NCI-H510A (cell line): ENCODE data around the gene SLC14A1.
"Not testable (repeated sequence)": the region's sequence is repeated elsewhere in the genome, so short reads cannot be mapped to it uniquely, and the experiment has no call there.

ENCODE experiments used
- DNase-seq: peaks from one replicate; lab custom pipeline; 2025; lab: John Stamatoyannopoulos, UW

Gene SLC14A1

DNA sequence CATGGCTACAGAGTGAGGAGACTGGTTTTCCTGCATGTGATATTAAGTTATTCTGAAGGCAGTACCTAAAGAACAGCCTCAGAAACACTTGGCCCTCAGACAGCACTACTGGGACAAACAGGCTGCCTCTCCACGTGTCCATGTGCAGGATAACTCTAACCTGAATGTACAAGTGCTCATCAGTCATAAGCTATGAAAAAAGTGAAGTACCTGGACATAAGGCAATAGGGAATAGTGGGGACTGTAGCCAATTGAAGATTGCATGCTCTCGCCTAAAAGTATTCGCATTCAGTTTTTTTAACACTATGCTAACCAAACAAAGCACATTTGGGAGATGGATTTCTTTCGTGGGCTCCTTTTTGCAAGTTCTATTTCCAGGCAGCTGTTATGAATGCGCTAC lies 33.0 kb downstream of the SLC14A1 start:
- no peak for DNase-seq

DNA sequence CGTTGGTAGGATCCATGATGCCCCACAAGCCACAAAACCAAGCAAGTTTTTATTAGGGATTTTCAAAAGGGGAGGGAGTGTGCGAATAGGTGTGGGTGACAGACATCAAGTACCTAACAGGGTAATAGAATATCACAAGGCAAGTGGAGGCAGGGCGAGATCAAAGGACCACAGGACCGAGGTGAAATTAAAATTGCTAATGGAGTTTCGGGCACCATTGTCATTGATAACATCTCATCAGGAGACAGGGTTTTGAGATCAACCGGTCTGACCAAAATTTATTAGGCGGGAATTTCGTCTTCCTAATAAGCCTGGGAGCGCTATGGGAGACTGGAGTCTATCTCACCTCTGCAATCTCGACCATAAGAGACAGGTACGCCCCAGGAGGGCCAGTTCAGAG lies 33.7 kb downstream of the SLC14A1 start:
- DNase-seq, result not testable (repeated sequence)

DNA sequence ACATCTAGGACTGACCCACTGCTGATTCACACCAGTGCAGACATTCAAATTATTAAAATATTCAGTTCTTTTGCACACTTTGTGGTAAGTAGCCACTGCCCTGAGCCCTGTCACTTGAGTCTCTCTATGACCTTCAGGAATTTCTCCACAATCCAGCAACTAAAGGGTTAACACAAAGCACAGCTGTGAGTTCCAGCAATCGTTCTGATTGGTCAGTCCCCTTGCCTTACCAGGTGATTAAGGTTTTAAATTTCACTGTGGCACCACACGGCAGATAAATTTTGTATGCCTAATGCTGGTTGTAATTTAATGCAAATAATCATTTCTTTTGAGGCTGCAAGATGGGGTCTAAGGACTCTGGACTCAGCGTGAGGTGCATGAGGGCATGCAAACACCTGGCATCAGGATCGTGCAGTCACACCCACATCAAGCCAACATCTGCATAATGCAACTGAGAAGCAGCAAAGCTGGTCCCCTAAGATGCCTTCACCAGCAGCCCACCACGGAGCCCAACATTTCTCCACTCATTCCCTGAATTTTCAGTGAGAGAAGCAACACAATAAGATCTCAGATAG lies 36.6 kb downstream of the SLC14A1 start:
- peak; percentile 7 for DNase-seq

DNA sequence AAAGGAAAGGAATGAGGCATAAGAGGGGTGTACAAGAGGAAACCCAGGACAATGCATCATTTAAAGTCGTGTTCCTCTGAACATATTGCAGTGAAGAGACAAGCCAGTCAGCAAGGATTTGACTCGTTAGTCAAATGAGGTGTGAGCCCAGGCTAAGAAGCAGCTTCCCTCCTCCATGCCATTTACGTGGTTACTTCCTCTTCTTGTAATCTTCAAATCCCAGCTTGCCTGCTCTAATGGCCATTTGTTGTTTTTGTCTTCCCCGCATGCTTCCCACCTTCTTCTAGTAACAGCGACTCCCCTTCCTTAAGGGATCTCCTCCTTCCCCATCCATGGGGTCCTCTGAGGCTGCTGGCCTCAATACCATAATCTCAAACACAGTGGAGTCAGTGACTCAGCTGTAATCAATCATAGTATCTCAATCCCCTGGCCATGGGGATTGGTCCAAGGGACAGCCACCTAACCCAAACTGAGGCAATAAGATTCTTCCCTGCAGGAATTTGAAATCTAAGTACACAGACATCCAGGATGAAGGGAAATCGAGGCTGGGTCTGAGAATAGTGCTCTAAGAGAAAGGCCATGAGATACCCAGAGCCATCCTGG lies 37.6 kb downstream of the SLC14A1 start:
- DNase-seq, result no peak

DNA sequence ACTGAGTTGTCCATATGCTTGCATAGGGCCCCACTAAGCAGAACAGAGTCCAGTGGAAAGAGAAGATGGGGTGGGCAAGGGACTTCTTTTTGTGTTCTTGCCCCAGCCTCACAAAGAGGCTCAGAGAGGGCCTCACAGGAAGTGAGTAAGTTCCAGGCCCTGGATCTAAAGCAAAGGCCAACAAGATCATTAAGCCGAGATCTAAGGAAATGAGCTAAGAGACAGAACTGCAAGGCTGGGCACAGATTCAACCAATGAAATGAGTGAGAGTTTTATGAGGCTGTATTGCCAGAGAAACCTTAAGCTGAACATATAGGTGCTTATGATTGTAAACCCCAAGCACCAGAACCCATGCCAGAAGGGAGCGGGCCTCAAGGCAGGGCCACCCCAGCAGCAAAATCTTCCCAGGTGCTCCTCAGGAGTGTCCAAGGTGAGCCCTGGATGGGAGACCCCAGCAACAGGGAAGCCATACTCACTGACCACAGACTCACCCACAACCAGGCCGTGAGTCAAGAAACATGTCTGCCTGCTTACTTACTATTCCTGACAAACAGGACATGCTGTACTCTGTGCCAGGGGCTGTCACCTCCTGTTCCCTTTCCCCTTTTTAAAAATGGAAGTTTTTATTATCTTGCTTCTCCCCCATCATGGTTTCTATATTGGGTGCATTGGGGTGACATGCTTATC lies 40.2 kb downstream of the SLC14A1 start:
- no peak for DNase-seq

DNA sequence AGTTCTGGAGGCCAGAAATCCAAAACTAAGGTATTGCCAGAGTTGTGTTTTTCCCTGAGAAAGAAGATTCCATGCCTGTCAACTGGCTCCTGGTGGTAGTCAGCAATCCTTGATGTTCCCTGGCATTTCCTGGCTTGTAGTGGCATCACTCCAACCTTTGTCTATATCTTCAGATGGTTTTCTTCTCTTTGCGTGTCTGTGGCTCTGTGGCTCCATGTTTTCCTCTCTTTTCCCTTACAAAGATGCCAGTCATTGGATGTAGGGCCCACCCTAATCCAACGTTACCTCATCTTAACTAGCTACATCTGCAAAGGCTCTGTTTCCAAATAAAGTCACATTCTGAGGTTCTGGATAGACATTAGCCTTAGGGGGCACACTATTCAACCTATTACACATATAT lies 41.8 kb downstream of the SLC14A1 start:
- DNase-seq, result no peak

DNA sequence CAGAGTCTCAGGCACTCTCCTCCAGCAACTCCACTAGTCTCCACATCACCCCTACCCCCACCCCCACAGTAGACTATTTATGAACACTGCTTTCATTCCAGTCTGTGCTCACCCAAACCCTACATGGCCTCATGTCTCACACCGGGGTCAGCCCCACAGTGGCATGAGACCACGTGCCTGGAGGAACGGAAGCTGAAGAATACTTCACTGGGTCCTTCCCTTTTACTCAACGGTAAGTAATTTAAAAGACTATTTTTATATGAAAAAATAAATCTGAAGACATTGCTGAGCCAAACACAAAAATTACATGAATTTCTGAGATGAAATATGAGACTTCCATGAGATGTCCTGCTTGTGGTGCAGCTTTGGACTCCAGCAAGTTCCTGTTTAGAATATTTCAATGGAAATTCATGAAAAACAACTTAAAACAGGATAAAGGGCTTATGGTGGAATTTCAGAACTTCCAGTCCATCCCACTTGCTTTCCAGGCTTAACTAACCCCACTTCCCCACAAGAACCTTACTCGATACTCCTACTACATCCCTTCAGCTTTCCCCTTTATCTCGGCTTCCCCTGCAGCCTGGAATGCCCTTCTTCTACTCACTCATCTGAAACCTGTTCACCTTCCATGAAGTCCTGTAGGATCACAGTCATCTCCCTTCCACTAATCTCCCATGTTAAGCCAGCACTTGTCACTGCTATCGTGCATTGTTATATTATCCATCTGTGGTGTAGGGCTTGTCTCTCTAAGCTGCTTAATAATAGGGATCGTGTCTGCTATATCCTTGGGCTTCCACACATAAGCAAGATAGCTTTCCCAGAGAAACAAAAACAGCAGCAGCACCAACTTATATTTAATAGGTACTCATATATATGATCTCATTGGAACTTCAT lies 47.9 kb downstream of the SLC14A1 start:
- no peak for DNase-seq

DNA sequence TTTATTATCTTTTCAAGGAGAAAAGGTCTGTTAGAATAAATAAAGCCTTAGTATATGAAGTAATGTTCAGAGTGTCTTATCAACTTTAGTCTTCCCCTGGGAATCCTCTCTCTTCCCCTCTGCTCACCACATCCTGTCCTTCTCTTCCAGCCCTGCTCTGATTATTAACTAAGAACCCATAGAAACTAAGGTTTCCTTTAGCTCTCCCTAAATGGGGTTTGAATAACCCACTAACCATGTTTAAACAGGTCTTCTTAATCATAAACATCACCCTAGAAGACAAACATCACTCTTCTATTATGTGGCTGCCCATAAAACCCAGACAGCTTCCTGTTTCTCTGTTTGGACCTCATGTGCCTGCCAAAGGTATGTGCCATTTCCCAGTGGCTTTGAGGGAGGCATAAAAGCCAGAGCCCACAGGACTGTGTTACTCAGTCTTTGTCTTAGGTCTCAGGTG lies 50.1 kb downstream of the SLC14A1 start:
- DNase-seq, result no peak

DNA sequence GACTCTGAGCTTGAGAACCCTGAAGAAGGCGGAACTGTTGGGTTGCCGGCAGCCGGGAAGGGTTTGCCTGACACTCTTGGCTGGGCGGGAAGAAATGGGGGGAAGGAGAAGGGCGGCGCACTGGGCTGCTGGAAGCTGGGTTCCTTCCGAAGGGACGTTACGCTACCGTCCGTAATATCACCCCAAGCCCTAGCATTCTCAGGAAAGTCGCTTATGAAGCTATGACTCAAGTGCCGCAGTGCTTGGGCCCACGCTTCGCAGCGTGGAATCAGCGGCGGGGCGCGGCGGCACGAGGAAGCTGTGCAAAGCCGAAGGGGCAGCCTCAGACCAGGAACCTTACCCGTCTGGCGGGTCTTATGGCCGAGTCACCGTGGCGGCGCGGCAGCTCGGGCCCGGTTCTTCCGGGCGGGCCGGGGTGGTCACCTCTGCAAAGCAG lies 51.3 kb downstream of the SLC14A1 start:
- DNase-seq, result no peak

DNA sequence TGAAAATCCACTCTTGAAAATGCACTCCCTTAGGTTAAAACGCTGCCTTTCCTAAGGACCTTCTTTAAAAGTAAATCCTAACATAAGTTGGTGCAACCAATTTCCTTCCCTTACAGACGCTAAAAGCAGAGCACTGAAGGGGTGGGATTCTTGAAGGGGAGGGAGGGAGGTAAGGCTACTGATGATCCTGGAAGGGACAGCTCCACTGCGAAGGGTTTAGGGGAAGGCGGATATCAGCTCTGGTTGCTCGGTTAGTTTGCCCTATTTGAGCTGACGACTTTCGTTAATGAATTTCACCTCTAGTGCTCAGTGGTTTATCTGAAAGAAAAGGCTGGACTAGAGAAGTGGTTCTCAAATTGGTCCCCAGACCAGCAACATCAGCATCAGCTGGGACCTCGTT lies 51.8 kb downstream of the SLC14A1 start:
- no peak for DNase-seq

DNA sequence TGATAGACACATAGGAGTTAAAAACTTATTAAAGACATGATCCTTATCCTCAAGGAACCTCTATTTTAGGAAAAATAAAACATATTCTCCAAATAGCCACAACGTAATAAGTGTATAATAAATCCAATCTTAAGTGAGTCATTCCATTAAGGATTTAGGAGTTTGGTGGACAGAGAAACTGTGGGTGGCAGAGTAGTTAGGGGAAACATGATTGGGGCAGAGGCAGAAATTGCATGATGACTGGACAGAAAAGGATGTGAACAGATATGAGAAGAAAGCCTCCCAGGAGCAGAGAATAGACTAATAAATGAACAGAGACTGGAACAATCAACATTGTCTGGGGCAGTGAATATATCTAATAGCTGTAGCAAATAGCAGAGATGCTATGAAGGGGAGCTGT lies 53.4 kb downstream of the SLC14A1 start:
- no peak for DNase-seq

DNA sequence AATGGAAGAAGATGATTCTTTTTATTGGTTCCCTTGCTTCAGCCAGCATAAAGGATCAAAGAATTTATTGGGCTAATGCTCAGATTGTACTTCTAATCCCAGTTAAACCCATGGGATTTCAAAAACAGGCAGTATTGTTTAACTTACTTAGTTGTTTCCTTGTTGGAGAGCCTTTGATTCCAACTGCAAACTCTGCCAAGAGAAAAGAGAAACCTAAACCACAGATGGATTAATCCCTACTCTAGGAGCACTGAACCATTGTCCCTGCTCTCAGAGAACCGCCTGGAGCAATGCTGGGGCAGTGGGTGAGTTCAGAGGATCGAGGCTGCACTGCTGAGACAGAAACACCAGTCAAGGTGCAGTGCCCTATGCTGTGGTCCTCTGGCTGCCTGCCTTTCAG lies 56.6 kb downstream of the SLC14A1 start:
- DNase-seq, result no peak

DNA sequence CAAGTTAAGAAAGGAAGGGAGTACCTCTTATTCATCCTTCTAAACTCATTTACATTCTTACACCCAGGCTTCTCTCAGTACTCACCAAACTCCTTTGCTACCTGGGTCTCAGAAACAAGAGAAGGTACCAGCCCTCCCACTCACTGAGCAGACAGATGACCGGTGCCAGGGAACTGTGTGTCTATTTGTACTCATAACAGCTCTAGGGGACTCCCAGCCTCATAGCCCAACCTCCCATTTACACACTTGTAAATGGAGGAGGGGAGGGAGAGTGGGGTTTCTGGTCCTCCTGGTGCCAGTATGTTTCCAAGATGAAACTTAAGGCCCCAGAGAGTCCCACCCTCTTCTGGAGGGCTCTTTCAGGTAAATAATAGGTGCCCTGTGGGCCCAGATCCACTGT lies 58.7 kb downstream of the SLC14A1 start:
- DNase-seq, result no peak

DNA sequence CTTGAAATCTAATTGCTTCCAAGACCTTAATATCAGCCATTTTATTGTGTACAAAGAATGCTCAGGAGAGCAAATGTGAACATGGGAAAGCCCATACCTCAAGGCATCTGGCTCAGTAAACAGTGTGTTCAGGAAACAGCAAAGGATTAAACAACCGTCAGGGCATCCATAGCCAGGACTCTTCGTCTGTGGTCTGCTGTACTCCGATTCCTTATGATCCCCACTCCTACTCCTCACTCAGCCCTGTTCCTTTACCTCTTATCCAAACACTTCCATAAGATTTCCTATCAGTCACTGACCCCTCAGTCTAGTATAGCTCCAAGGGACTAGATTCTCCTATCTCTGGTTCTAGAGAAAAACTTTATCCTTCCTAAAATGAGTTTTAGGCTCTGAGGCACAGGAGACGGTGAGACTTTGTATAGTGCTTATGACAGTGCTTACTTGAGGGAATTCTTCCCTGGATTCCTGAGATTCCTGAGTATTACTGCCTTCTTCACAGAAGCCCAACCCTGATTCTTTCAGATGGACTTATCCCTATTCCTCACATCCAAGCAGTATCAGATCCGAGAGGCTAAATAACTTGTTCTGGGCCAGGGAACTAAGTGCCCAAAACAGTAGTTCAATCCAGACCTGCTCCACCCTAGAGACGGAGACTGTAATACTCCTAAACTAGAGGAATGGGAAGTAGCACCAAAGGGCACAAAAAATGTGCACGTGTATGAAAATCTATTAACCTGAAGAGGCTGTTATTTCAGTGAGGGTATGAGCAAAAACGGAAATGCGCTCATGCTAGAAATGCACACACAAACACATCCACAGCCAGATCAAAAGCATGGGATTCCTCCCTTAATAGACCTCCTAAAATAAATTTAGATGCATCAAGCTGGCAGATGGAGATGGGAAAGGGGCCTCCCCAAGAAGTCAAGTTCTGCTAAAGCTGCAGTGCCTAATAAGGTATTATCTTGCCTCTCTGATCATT lies 59.4 kb downstream of the SLC14A1 start:
- DNase-seq, result no peak

DNA sequence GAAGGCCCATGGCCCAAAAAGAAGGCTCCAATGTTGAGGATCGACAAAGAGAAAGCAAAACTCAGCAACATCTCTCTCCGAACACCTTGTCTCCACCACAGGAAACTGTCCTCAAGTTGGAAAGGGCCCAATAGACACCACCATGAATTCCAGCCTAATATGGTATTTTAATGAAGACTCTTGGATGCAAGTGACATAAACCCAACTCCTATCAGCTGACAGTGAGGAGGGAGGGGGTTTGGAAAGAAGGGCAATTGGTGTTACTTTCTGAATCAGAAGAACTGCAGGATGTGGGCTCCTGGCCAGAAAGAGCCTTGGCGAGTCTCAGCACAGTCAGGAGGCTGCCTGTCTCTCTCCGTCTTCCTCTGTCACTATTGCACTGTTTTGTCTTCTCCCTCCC lies 61.2 kb downstream of the SLC14A1 start:
- DNase-seq, result no peak

DNA sequence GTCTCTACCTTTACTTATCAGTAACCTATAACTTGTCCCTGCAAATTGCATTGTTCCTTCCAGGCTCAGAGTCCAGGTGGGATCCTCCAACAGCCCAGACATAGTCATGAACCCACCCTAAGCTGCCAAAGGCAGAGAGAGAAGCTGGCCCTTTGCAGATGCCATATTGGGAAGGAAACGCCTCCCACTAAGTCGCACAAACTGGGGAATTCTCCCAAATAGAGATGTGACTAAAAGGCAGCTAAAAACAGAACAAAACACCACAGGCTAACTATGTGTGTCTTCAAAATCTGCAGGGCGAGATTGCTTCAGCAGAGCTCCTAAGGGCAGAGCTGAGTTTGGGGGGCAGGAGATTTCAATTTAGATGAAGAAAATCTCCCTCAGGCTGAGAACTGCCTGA lies 63.0 kb downstream of the SLC14A1 start:
- no peak for DNase-seq

DNA sequence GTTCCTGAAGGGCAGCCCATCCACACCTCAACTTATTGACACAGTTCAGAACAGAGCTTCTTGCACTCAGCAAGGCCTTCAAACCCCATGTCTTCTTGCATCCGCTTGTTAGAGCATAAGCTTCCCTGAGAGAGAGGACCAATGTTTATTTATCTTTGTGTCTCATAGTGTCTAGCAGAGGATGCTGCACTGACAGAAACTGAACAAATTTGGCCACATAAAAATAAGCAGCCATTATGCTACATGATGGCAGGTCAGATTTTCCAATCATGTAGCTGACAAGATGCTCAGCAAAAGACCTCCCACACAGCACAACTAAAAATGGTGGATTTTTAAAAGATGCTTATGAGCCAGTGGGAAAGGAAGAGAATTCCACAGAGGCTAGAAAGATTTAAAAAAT lies 63.4 kb downstream of the SLC14A1 start:
- no peak for DNase-seq

DNA sequence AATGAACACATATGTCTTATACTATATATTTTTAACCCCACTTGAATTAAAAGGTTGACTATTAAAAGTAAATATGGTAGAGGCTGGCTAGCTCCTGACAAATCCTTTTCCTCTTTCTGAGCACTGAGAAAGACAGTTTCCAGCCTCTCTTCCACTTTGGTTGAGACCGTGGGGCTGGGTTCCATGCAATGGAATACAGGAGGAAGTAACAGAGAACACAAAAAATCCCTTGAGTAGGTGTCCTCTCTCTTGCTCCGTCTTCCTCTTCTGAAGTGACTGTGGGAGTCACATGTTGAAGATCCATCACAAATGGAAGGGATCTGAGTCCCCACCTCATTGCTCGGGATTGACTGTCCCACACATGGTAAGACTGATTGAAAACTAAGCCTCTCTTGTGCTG lies 64.9 kb downstream of the SLC14A1 start:
- no peak for DNase-seq

DNA sequence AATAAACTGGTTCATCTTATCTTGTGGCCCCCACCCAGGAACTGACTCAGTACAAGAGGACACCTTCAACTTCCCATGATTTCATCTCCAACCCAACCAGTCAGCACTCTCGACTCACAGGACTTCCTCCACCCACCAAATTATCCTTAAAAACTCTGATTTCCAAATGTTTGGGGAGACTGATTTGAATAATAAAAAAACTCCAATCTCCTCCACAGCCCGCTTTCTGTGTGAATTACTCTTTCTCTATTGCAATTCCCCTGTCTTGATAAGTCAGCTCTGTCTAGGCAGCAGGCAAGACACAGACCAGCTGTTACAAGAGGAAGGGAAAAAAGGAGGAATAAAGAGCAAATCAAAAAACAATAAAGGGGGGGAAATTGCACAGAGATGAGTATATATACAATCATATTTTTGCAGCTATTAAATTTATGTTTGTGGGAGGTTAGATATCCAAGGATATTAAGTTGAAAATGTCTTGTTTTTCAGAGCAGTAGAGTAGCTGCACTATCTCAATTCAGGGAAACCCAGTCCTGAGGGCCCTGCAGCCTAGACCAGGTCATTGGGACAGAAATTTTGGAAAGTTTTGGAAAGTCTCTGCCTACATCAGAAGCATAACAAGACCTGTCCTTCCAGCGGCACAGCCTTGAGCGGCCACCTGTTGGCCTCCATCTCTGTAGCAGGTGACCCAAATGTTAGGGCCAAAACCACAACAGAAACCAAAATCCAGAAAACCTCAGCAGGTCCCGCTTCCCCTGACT lies 68.7 kb downstream of the SLC14A1 start:
- DNase-seq, result no peak

DNA sequence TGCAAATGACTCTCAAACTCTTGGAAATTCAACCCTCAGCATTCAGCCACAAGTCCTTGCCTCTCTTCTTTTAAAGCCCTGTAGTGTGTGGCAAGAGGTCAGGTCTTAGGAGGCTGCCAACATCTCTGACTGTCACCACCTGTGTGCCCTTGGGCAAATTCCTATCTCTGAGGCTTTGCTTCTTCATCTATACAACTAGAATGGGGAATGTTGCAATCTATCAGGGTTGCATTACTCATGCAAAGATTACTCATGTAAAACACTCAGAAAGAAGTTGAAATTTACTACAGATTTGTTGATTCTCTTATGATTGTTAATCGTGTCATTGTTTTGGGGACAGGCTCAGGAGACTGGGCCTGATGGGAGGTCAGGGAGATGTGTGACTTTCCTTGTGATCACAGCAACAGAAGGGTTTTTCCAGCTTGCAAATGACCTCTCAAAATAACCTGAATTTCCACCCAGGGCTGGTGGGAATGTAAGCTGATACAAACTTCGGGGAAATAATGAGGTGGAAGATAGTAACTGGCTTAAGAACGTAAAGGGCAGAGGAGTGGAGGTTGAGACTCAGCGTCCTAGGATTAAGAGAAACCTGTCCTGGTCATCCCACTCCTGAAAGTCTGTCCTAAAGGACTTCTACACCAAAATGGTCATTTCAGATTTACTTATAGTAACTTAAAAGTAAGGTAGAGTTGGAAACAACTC lies 69.4 kb downstream of the SLC14A1 start:
- DNase-seq, result no peak
